GM12878 (cell line): ENCODE measurements around the gene KRTAP4-8. TPM values are rescaled to one million over a fixed set of nuclear protein-coding genes. Genes with fewer than 3 reads are reported as not detected.
"Not testable (repeated sequence)": the region's sequence is repeated elsewhere in the genome, so short reads cannot be mapped to it uniquely, and the experiment has no call there.

ENCODE experiments used
- ATAC-seq: fragments of 200-7000 bp; cut with Tn5 transposase; 3 replicates; pipeline ENCODE4 v1.9.1; 2020; ENCODE audit warnings: mild to moderate bottlenecking, moderate library complexity
- BruUV-seq: library from RNA; stranded (reverse); fragments of 400-500 nt; replicated peaks from 2 replicates; lab custom pipeline; 2021; lab: Mats Ljungman, UMichigan
- CTCF ChIA-PET: fragments of 300-600 bp; sonication (Branson Sonifier 250); formaldehyde crosslinking; extraction: SDS; loops from one replicate; lab custom pipeline; 2021; ENCODE audit warnings: inconsistent platforms; lab: Yijun Ruan, JAX
- POLR2A ChIA-PET: fragments of 350-600 bp; formaldehyde crosslinking; extraction: SDS; loops from one replicate; lab custom pipeline; 2021; ENCODE audit warnings: inconsistent platforms; lab: Charles Lee
- RAD21 ChIA-PET: fragments of 300-600 bp; sonication (Branson Sonifier 250); formaldehyde crosslinking; loops from one replicate; lab custom pipeline; 2023; ENCODE audit warnings: antibody characterized with exemption; ENCODE audit not compliant: unreplicated experiment; lab: Charles Lee
- SMC1A ChIA-PET: fragments of 300-600 bp; sonication (Branson Sonifier 250); formaldehyde crosslinking; loops from one replicate; lab custom pipeline; 2023; ENCODE audit not compliant: unreplicated experiment, uncharacterized antibody; lab: Charles Lee
- DNase-seq: peaks from one replicate; pipeline ENCODE4 v3.0.0-alpha.2; 2011; ENCODE audit warnings: low read depth, low spot score
- FAIRE-seq: peaks from 3 replicates; lab custom pipeline; 2011; peaks lifted over from hg19 to GRCh38; lab: Jason Lieb, UNC
- H2AFZ ChIP-seq: 2 replicates; pipeline ENCODE4 v1.6.0; 2011; ENCODE audit warnings: low read depth, low read length, control low read depth; ENCODE audit not compliant: control insufficient read depth
- H3K27ac ChIP-seq: 2 replicates; pipeline ENCODE4 v1.5.1; 2011; ENCODE audit warnings: control low read depth; ENCODE audit not compliant: control insufficient read depth, insufficient read depth
- H3K27me3 ChIP-seq, 2 experiments: replicated peaks in 1 of 2; 2 replicates each; pipeline versions ENCODE4 v1.6.0 to v1.6.1; 2011; ENCODE audit warnings: low read length in 1 of 2; ENCODE audit not compliant: control insufficient read depth in 2 of 2, insufficient read depth in 2 of 2
- H3K36me3 ChIP-seq, 2 experiments: 2 replicates each; pipeline ENCODE4 v1.5.1; 2011; ENCODE audit warnings: low read length in 1 of 2; ENCODE audit not compliant: control insufficient read depth in 2 of 2, insufficient read depth in 2 of 2
- H3K4me1 ChIP-seq: 2 replicates; pipeline ENCODE4 v1.6.1; 2011; ENCODE audit warnings: mild to moderate bottlenecking, low read length, moderate library complexity, mixed read lengths; ENCODE audit not compliant: control insufficient read depth, insufficient read depth
- H3K4me2 ChIP-seq: 2 replicates; pipeline ENCODE4 v1.6.0; 2011; ENCODE audit warnings: control low read depth; ENCODE audit not compliant: control insufficient read depth, insufficient read depth
- H3K4me3 ChIP-seq: fragments of 200-600 bp; sonication (generic); 2 replicates; pipeline ENCODE4 v1.5.1; 2016
- H3K79me2 ChIP-seq: 2 replicates; pipeline ENCODE4 v1.6.0; 2011; ENCODE audit warnings: low read length; ENCODE audit not compliant: control insufficient read depth, insufficient read depth
- H3K9ac ChIP-seq: 2 replicates; pipeline ENCODE4 v1.8.0; 2011; ENCODE audit warnings: low read length, control low read depth, mixed read lengths; ENCODE audit not compliant: control insufficient read depth, insufficient read depth
- H3K9me3 ChIP-seq: replicated peaks from 3 replicates; pipeline ENCODE4 v1.5.1; 2011; ENCODE audit warnings: mild to moderate bottlenecking, low read length; ENCODE audit not compliant: control insufficient read depth, insufficient read depth
- H4K20me1 ChIP-seq: 2 replicates; pipeline ENCODE4 v1.6.0; 2011; ENCODE audit not compliant: control insufficient read depth, insufficient read depth
- CHD2 ChIP-seq: IDR thresholded peaks from 2 replicates; pipeline ENCODE4 v1.6.1; 2011; ENCODE audit warnings: low read depth, low read length, improper control_type of control experiment, borderline replicate concordance
- SKIL ChIP-seq: fragments of 450-650 bp; IDR thresholded peaks from 2 replicates; pipeline ENCODE4 v1.6.1; 2017; ENCODE audit warnings: mild to moderate bottlenecking, low read depth, inconsistent platforms; ENCODE audit not compliant: poor library complexity, severe bottlenecking
- WGBS: methylation state at CpG from one replicate; pipeline ENCODE4 v1.1.6; 2016; ENCODE audit warnings: low lambda C conversion rate; ENCODE audit not compliant: insufficient replicate concordance, insufficient coverage; ENCODE audit errors: missing lambda C conversion rate; 5-methylcytosine and 5-hydroxymethylcytosine counted together
- in situ Hi-C: fragments of 300-500 bp; cut with MboI; formaldehyde crosslinking; loops from 9 replicates; pipeline ENCODE4 v1.14.3; 2018; ENCODE audit warnings: mixed read lengths
- intact Hi-C: fragments of 100-400 bp; cut with micrococcal nuclease; formaldehyde crosslinking; loops from one replicate; pipeline ENCODE4 v1.14.2; 2022; ENCODE audit not compliant: unreplicated experiment
- polyA plus RNA-seq, 11 experiments: library from polyadenylated mRNA; depleted of rRNA in 4 of 11; unstranded in 6 of 11; stranded (reverse) in 5 of 11; fragments of >200 nt; fragmentation: Nextera tagmentation in 4 of 11; fragmentation: Illumina TruSeq in 1 of 11; extraction: Ambion mirVana in 4 of 11; extraction: Trizol in 1 of 11; gene quantifications; 1 replicate in 1 of 11; 2 replicates in 10 of 11; pipeline versions ENCODE4 v1.2.1 to v1.2.3, GENCODE V29; 2011 to 2016; ENCODE audit warnings: inconsistent platforms in 2 of 11, missing spikeins in 2 of 11, low read depth in 1 of 11
- total RNA-seq, 4 experiments: library from RNA; depleted of rRNA in 3 of 4; stranded (reverse); fragments of >200 nt in 3 of 4; fragmentation: Illumina TruSeq in 1 of 4; extraction: Trizol in 1 of 4; gene quantifications; 2 replicates each; pipeline versions ENCODE4 v1.2.1 to v1.2.3, GENCODE V29; 2013 to 2021

The KRTAP4-8 gene
- total and polyA plus RNA-seq, 10 of the 15 experiments (the other 5 are each of a cell fraction or from before 2014, with no cell fraction given) = not detected

DNA sequence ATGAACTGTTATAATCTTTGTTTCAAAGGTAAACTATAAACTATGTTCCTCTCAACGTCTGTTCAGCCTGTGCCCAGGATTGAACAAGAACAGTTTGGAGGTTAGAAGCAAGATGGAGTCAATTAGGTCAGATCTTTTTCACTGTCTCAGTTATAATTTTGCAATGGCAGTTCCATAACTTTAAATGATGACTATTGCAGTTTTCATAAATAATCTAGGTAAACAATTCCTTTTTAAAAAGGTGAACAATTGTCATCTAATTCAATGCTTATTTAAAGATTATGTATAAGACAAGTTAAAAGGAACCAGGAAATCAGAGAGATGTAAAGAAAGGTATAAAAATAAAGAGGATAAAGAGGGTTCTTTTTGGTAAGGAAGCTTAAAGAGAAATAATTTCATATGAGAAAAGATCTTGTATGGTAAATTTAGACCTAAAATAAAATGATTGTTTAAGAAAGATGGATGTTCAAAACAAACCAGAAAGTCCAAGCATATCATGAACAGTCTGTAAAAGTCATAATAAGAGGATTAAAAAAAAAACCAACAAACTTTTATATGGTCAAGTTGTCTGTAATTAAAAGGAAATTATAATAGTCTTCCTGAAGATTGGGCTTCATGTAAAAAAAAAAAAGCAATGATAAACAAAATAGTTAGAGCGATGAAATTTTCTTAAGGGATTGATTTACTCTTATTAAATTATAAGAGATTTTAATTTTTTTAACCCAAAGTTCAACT lies 13.4 kb upstream of the KRTAP4-8 start (continued):
- no peak for TF ChIP-seq SKIL
- no peak for TF ChIP-seq CHD2
- TF ChIP-seq, all 136 proteins: peak for 0

GRCh38 chr17:41108728-41109386 lies 10.9 kb upstream of the KRTAP4-8 start:
- H3K9ac ChIP-seq, DNase-seq, H3K79me2 ChIP-seq, H3K27me3 ChIP-seq, ATAC-seq, H3K36me3 ChIP-seq, RAD21 ChIA-PET, CTCF ChIA-PET, H3K9me3 ChIP-seq, POLR2A ChIA-PET, H2AFZ ChIP-seq, BruUV-seq, intact Hi-C loops, H3K27ac ChIP-seq, H3K4me3 ChIP-seq, SMC1A ChIA-PET, FAIRE-seq, in situ Hi-C loops, H3K4me1 ChIP-seq, H4K20me1 ChIP-seq: not testable (repeated sequence)
- 0% methylated on average over 1 of the region's 1 CpG for WGBS
- H3K4me2 ChIP-seq = 0 out of 2 replicates have a peak overlapping the region, but pooled peaks have one; percentile 7
